ACHN (cell line): ENCODE data around the gene MCC.
A peak's percentile ranks its signal among the peaks of the same experiment; 100 is the strongest.

ENCODE experiments used
- DNase-seq: peaks from one replicate; pipeline ENCODE4 v3.0.0-alpha.2; 2015
- in situ Hi-C: cut with HindIII; loops from 2 replicates; pipeline ENCODE4 v1.10.0; 2017; ENCODE audit warnings: low sequenced_read_pairs, low pct_ligation_motif_present, low pct_unique_long_range_greater_than_20kb

The MCC gene

GRCh38 chr5:113343343-113343742 lies 144.9 kb downstream of the MCC start:
- in situ Hi-C loops = no loop called here
- DNase-seq = no peak

GRCh38 chr5:113340537-113340936 lies 147.7 kb downstream of the MCC start:
- peak; percentile 5 for DNase-seq
- in situ Hi-C loops = no loop called here

- in situ Hi-C loops = no loop called here
- DNase-seq = no peak
Measured at GRCh38 chr5:113338628-113339027, 149.6 kb downstream of the MCC start.

GRCh38 chr5:113337515-113338415 lies 150.5 kb downstream of the MCC start:
- in situ Hi-C loops = no loop called here
- DNase-seq = no peak

GRCh38 chr5:113336975-113337374 lies 151.3 kb downstream of the MCC start:
- in situ Hi-C loops = no loop called here
- DNase-seq = peak; percentile 62

GRCh38 chr5:113333411-113333810 lies 154.8 kb downstream of the MCC start:
- in situ Hi-C loops = no loop called here
- DNase-seq = no peak

- no peak for DNase-seq
- in situ Hi-C loops = no loop called here
Measured at GRCh38 chr5:113331209-113331551, 157.1 kb downstream of the MCC start.

GRCh38 chr5:113330533-113331208 lies 157.6 kb downstream of the MCC start:
- in situ Hi-C loops = no loop called here

GRCh38 chr5:113329981-113330380 lies 158.3 kb downstream of the MCC start:
- no peak for DNase-seq
- in situ Hi-C loops = no loop called here

More at GRCh38 chr5:113330533-113331208, 157.6 kb downstream of the MCC start:
- peak; percentile 55 for DNase-seq

GRCh38 chr5:113325054-113325453 lies 163.2 kb downstream of the MCC start:
- in situ Hi-C loops = no loop called here
- DNase-seq = peak; percentile 15

- in situ Hi-C loops = no loop called here
- DNase-seq = no peak
Measured at GRCh38 chr5:113321276-113321675, 167.0 kb downstream of the MCC start.

- no peak for DNase-seq
- in situ Hi-C loops = no loop called here
Measured at GRCh38 chr5:113320273-113320780, 167.9 kb downstream of the MCC start.

GRCh38 chr5:113319256-113320053 lies 168.8 kb downstream of the MCC start:
- in situ Hi-C loops = no loop called here
- DNase-seq = no peak

- DNase-seq = no peak
- in situ Hi-C loops = no loop called here
Measured at GRCh38 chr5:113317636-113318035, 170.6 kb downstream of the MCC start.

- in situ Hi-C loops = no loop called here
- no peak for DNase-seq
Measured at GRCh38 chr5:113311301-113311700, 177.0 kb downstream of the MCC start.

GRCh38 chr5:113302120-113302519 lies 186.1 kb downstream of the MCC start:
- DNase-seq = no peak
- in situ Hi-C loops = no loop called here

- no peak for DNase-seq
- in situ Hi-C loops = no loop called here
Measured at GRCh38 chr5:113299591-113299990, 188.7 kb downstream of the MCC start.

GRCh38 chr5:113296676-113297075 lies 191.6 kb downstream of the MCC start:
- DNase-seq = no peak
- in situ Hi-C loops = no loop called here

GRCh38 chr5:113295111-113295539 lies 193.1 kb downstream of the MCC start:
- in situ Hi-C loops = no loop called here
- DNase-seq = no peak
